Measurements from ENCODE around the gene MATN4.

DNA sequence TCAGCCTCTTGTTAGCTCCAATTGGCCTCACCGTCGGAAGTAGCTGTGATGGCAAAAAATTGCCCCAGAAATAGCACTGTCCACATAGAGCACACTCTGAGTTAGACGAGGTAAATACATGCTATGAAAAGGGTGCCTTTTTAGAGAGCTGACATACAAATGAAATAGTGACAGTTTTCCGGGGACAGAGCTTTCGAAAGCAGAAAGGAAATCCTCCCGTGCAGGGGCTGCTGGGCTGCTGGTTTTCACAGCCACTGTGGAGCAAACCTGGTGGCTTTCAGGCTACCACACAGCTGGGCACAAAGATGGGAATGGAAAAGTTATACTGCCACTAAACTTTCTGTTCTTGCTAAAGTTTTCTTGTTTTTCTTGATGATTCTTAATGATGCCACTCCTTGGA lies 62.0 kb downstream of the MATN4 start:
- TF ChIP-seq, protein P1, sequence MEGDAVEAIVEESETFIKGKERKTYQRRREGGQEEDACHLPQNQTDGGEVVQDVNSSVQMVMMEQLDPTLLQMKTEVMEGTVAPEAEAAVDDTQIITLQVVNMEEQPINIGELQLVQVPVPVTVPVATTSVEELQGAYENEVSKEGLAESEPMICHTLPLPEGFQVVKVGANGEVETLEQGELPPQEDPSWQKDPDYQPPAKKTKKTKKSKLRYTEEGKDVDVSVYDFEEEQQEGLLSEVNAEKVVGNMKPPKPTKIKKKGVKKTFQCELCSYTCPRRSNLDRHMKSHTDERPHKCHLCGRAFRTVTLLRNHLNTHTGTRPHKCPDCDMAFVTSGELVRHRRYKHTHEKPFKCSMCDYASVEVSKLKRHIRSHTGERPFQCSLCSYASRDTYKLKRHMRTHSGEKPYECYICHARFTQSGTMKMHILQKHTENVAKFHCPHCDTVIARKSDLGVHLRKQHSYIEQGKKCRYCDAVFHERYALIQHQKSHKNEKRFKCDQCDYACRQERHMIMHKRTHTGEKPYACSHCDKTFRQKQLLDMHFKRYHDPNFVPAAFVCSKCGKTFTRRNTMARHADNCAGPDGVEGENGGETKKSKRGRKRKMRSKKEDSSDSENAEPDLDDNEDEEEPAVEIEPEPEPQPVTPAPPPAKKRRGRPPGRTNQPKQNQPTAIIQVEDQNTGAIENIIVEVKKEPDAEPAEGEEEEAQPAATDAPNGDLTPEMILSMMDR (IDR thresholded peaks at IDR 0.05 in 8 of 11, conservative IDR thresholded peaks at IDR 0.05 in 3 of 11): no peak
- TF ChIP-seq POLR2A (IDR thresholded peaks at IDR 0.05) (no peak), POLR2AphosphoS5 (IDR thresholded peaks at IDR 0.05) (no peak)

All from spleen (tissue), 7 donors.